AG10803 (cell line): ENCODE data around the gene KAT8.
"Not testable (repeated sequence)": the region's sequence is repeated elsewhere in the genome, so short reads cannot be mapped to it uniquely, and the experiment has no call there.

Experiments used
- DNase-seq: peaks from one replicate; pipeline ENCODE4 v3.0.0; 2010; ENCODE audit warnings: low read depth
- H3K4me3 ChIP-seq: 2 replicates; pipeline ENCODE4 v1.5.1; 2011; ENCODE audit warnings: mild to moderate bottlenecking, low read length, control low read depth
- CTCF ChIP-seq: conservative IDR thresholded peaks from 2 replicates; pipeline ENCODE4 v1.5.1; 2011; ENCODE audit warnings: mild to moderate bottlenecking, low read length, control low read depth, inconsistent platforms

KAT8 gene

GRCh38 chr16:31145398-31145990 lies 28.0 kb downstream of the KAT8 start:
- no peak for DNase-seq
- TF ChIP-seq CTCF, result no peak
- H3K4me3 ChIP-seq, result no peak overlapping the region

GRCh38 chr16:31147574-31147973 lies 30.1 kb downstream of the KAT8 start:
- no peak for DNase-seq
- no peak for TF ChIP-seq CTCF
- no peak overlapping the region for H3K4me3 ChIP-seq

GRCh38 chr16:31148281-31148728 lies 30.8 kb downstream of the KAT8 start:
- no peak for TF ChIP-seq CTCF
- DNase-seq, result no peak
- no peak overlapping the region for H3K4me3 ChIP-seq

- DNase-seq, result no peak
- no peak for TF ChIP-seq CTCF
- H3K4me3 ChIP-seq, result no peak overlapping the region
These were observed 31.4 kb downstream of the KAT8 start for GRCh38 chr16:31148896-31149295.

- TF ChIP-seq CTCF, result no peak
- no peak overlapping the region for H3K4me3 ChIP-seq
These were observed 31.9 kb downstream of the KAT8 start for GRCh38 chr16:31149332-31149731.

GRCh38 chr16:31149894-31150890 lies 32.7 kb downstream of the KAT8 start, which contains the start of gene PRSS36:
Gene PRSS36, minus strand, starts transcription at chr16:31150066. Its CDS starts 31 bp downstream, at chr16:31150035.
- no peak for DNase-seq
- TF ChIP-seq CTCF, result no peak
- H3K4me3 ChIP-seq, result no peak within 1 kb of the TSS

More at GRCh38 chr16:31149332-31149731, 31.9 kb downstream of the KAT8 start:
- DNase-seq, result no peak

- DNase-seq, H3K4me3 ChIP-seq: not testable (repeated sequence)
These were observed 33.5 kb downstream of the KAT8 start for GRCh38 chr16:31150976-31151375.
